ENCODE results near the gene SLC2A9. TPM values are rescaled to one million over a fixed set of nuclear protein-coding genes. Genes with fewer than 3 reads are reported as not detected.

SLC2A9 gene
- total and polyA plus RNA-seq, 2 of the 8 experiments (the other 6 are each of a cell fraction or from before 2014, with no cell fraction given): 0.20 to 0.26 TPM

DNA sequence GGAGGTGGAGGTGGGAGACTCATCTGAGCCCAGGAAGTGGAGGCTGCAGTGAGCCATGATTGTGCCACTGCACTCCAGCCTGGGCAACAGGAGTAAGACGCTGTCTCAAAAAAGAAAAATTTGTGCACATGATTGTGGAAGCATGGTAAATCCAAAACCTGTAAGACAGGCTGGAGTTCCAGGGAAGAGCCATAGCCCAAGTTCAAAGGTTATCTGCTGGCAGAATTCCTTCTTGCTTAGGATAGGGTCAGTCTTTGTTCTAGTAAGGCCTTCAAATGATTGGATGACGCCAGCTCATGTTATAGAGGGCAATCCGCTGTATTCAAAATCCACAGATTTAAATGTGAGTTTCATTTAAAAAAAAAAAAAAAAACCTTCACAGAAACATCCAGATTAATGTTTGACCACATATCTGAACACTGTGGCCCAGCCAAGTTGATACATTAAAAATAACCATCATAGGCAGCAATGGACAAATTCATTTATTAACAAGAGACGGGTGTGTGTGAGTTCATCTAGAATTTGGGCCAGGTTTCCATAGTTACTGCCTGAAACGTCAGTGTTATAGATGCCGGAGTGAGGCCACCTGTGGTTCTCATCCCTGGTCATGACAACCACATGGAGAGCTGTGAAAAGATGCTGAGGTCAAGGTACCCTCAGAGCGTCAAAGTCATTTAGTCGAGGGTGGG is 35.2 kb upstream of the SLC2A9 start:
- H4K5ac ChIP-seq (ENCODE audit: insufficient read length, low read depth, low read length): no peak overlapping the region
- no peaks in the 10 kb centered on the region for H3K36me3 ChIP-seq (ENCODE audit: control insufficient read depth in 2 of 4, insufficient read depth in 4 of 4, low read length in 3 of 4)
- no peak overlapping the region for H2BK12ac ChIP-seq (ENCODE audit: low read depth, low read length)
- H3K14ac ChIP-seq (ENCODE audit: insufficient read length): no peak overlapping the region
- FAIRE-seq (no peak), DNase-seq (ENCODE audit: low read depth in 1 of 2, low spot score in 2 of 2) (no peak)
- no peak overlapping the region for H2BK15ac ChIP-seq (ENCODE audit: low read length)
- no peak overlapping the region for H2BK120ac ChIP-seq (replicated peaks; ENCODE audit: low read depth, low read length)
- 91% methylated on average over 8 of the region's 8 CpGs; no CpG with 5 or more reads in 1 of the 2 experiments for WGBS, 2 experiments (ENCODE audit: extremely low coverage in 1 of 2, insufficient coverage in 1 of 2, insufficient read length in 1 of 2, insufficient replicate concordance in 2 of 2, low coverage in 1 of 2, low lambda C conversion rate in 2 of 2, missing lambda C conversion rate in 1 of 2)
- no peaks in the 10 kb centered on the region for H3K79me2 ChIP-seq (ENCODE audit: control insufficient read depth in 1 of 2, insufficient read depth in 2 of 2, low read length in 2 of 2)
- no peak overlapping the region for H3K9ac ChIP-seq (replicated peaks in 1 of 4; ENCODE audit: extremely low read depth in 1 of 4, low read depth in 3 of 4, low read length in 3 of 4)
- no peak overlapping the region for H3K23ac ChIP-seq (ENCODE audit: insufficient read length)
- ChIA-PET POLR2A (ENCODE audit: partially characterized antibody) (no interaction called here), CTCF (ENCODE audit: partially characterized antibody) (no interaction called here)
- H3K27me3 ChIP-seq (replicated peaks in 1 of 4; ENCODE audit: control insufficient read depth in 3 of 4, extremely low read depth in 1 of 4, insufficient read depth in 3 of 4, low read length in 3 of 4): no peaks in the 10 kb centered on the region
- H2AK5ac ChIP-seq (ENCODE audit: low read depth, low read length): no peak overlapping the region
- H3K27ac ChIP-seq (ENCODE audit: low read depth, low read length): no peak overlapping the region
- H2BK20ac ChIP-seq (ENCODE audit: low read length): no peak overlapping the region
- H3K23me2 ChIP-seq (ENCODE audit: low read depth, low read length): no peaks in the 10 kb centered on the region
- no peak overlapping the region for H3K4me2 ChIP-seq (ENCODE audit: insufficient read depth in 1 of 2, low read depth in 2 of 2, low read length in 2 of 2)
- H3K9me3 ChIP-seq (ENCODE audit: insufficient read depth in 2 of 2, low read depth in 1 of 2, low read length in 1 of 2): 0 out of 4 replicates have a peak, but pooled peaks cover 0 to 2% of the 10 kb centered on the region in 2 experiments
- H3K79me1 ChIP-seq (ENCODE audit: low read depth, low read length): no peaks in the 10 kb centered on the region
- no peak overlapping the region for H3K56ac ChIP-seq (replicated peaks; ENCODE audit: insufficient read length, low read depth, low read length)
- no peak overlapping the region for H4K8ac ChIP-seq (ENCODE audit: extremely low read depth, insufficient read depth, low read length)
- no peak overlapping the region for H3K4ac ChIP-seq (replicated peaks; ENCODE audit: insufficient read length, low read depth, low read length)
- H3K4me1 ChIP-seq (replicated peaks in 1 of 4; ENCODE audit: control insufficient read depth in 3 of 4, insufficient read depth in 4 of 4, low read length in 3 of 4): no peaks in the 10 kb centered on the region; a peak in 2 of 7 replicates
- H4K91ac ChIP-seq (replicated peaks; ENCODE audit: insufficient read length, low read length): no peak overlapping the region
- H2BK5ac ChIP-seq (ENCODE audit: low read depth, low read length): no peak overlapping the region
- no peak overlapping the region for H3K4me3 ChIP-seq (ENCODE audit: extremely low read depth in 1 of 4, insufficient read depth in 2 of 4, low read depth in 3 of 4, low read length in 4 of 4)
- H2AFZ ChIP-seq (ENCODE audit: low read length): no peak overlapping the region
- H3K18ac ChIP-seq (ENCODE audit: extremely low read depth, low read length): no peak overlapping the region
- no peaks in the 10 kb centered on the region for H4K20me1 ChIP-seq (replicated peaks in 1 of 2; ENCODE audit: control insufficient read depth in 1 of 2, insufficient read depth in 2 of 2, low read length in 2 of 2)
- TF ChIP-seq BACH1 (IDR thresholded peaks at IDR 0.05; ENCODE audit: low read length) (no peak), SP1 (IDR thresholded peaks at IDR 0.05; ENCODE audit: low read depth, low read length) (no peak), KDM4A (IDR thresholded peaks at IDR 0.05; ENCODE audit: low read depth, low read length, severe bottlenecking) (no peak), CHD1 (IDR thresholded peaks at IDR 0.05; ENCODE audit: low read depth, low read length) (no peak), PHF8 (conservative IDR thresholded peaks at IDR 0.05; ENCODE audit: low read depth, low read length) (no peak), RBBP5 (IDR thresholded peaks at IDR 0.05; ENCODE audit: borderline replicate concordance, low read depth, low read length) (no peak)
- TF ChIP-seq, protein P1, sequence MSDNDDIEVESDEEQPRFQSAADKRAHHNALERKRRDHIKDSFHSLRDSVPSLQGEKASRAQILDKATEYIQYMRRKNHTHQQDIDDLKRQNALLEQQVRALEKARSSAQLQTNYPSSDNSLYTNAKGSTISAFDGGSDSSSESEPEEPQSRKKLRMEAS (IDR thresholded peaks at IDR 0.05): no peak
